Stimulated activated memory B cell treated with anti-CD40 and anti-IgM and Interleukin-4, amounts not matched to agents 10 μg/mL and 1 μg/mL and 100 μg/mL, for 72 hours (primary cell): ENCODE results near the gene FADS1.
A peak's percentile ranks its signal among the peaks of the same experiment; 100 is the strongest.

Experiments
- ATAC-seq: fragments of 150-1000 bp; cut with Tn5 transposase; 2 replicates; pipeline ENCODE4 v1.10.0; 2021
- H3K27ac Mint-ChIP-seq: one replicate; pipeline ENCODE4 v1.8.0; 2022; ENCODE audit warnings: mild to moderate bottlenecking, mixed read lengths
- H3K27me3 Mint-ChIP-seq: one replicate; pipeline ENCODE4 v1.8.0; 2022; ENCODE audit warnings: mixed read lengths
- H3K36me3 Mint-ChIP-seq: one replicate; pipeline ENCODE4 v1.8.0; 2022; ENCODE audit warnings: mixed read lengths
- H3K4me1 Mint-ChIP-seq: one replicate; pipeline ENCODE4 v1.8.0; 2022; ENCODE audit warnings: mixed read lengths
- H3K4me3 Mint-ChIP-seq: one replicate; pipeline ENCODE4 v1.8.0; 2022; ENCODE audit warnings: mild to moderate bottlenecking, moderate library complexity, mixed read lengths
- H3K9me3 Mint-ChIP-seq: one replicate; pipeline ENCODE4 v1.8.0; 2022; ENCODE audit warnings: mixed read lengths

FADS1 gene

GRCh38 chr11:61771195-61771894, 45.5 kb downstream of the FADS1 start:
- peaks cover 21% of the 10 kb centered on the region for H3K27me3 Mint-ChIP-seq
- H3K9me3 Mint-ChIP-seq = no peaks in the 10 kb centered on the region
- no peak overlapping the region for H3K27ac Mint-ChIP-seq
- no peak for ATAC-seq
- H3K4me3 Mint-ChIP-seq = no peak overlapping the region
- H3K36me3 Mint-ChIP-seq = no peaks in the 10 kb centered on the region
- H3K4me1 Mint-ChIP-seq = peaks cover 3% of the 10 kb centered on the region

- Mint-ChIP-seq H3K9me3 (no peaks in the 10 kb centered on the region), H3K36me3 (no peaks in the 10 kb centered on the region), H3K4me1 (no peaks in the 10 kb centered on the region), H3K4me3 (no peak overlapping the region), H3K27ac (no peak overlapping the region), H3K27me3 (peaks cover 9% of the 10 kb centered on the region)
- ATAC-seq = no peak
Measured at GRCh38 chr11:61769946-61770683, 46.7 kb downstream of the FADS1 start.

- Mint-ChIP-seq H3K27me3 (peaks cover 1% of the 10 kb centered on the region), H3K4me3 (no peak overlapping the region), H3K9me3 (no peaks in the 10 kb centered on the region), H3K27ac (no peak overlapping the region), H3K4me1 (no peaks in the 10 kb centered on the region), H3K36me3 (no peaks in the 10 kb centered on the region)
- ATAC-seq = no peak
Measured at GRCh38 chr11:61769169-61769920, 47.5 kb downstream of the FADS1 start.

- Mint-ChIP-seq H3K27ac (no peak overlapping the region), H3K4me3 (no peak overlapping the region), H3K36me3 (no peaks in the 10 kb centered on the region), H3K9me3 (no peaks in the 10 kb centered on the region), H3K27me3 (no peaks in the 10 kb centered on the region), H3K4me1 (no peaks in the 10 kb centered on the region)
- ATAC-seq = no peak
Measured at GRCh38 chr11:61768376-61769076, 48.3 kb downstream of the FADS1 start.

- Mint-ChIP-seq H3K27ac (no peak overlapping the region), H3K4me1 (no peaks in the 10 kb centered on the region), H3K4me3 (no peak overlapping the region), H3K27me3 (peaks cover 10% of the 10 kb centered on the region), H3K9me3 (no peaks in the 10 kb centered on the region), H3K36me3 (no peaks in the 10 kb centered on the region)
- ATAC-seq = no peak
Measured at GRCh38 chr11:61766353-61766841, 50.4 kb downstream of the FADS1 start.

- Mint-ChIP-seq H3K36me3 (no peaks in the 10 kb centered on the region), H3K9me3 (no peaks in the 10 kb centered on the region), H3K27ac (no peak overlapping the region), H3K27me3 (peaks cover 11% of the 10 kb centered on the region), H3K4me1 (no peaks in the 10 kb centered on the region), H3K4me3 (no peak overlapping the region)
- ATAC-seq = peak; percentile 7
Measured at GRCh38 chr11:61765550-61766253, 51.1 kb downstream of the FADS1 start.

- Mint-ChIP-seq H3K4me1 (no peaks in the 10 kb centered on the region), H3K27me3 (peaks cover 11% of the 10 kb centered on the region), H3K4me3 (no peak overlapping the region), H3K27ac (no peak overlapping the region), H3K36me3 (no peaks in the 10 kb centered on the region), H3K9me3 (no peaks in the 10 kb centered on the region)
- no peak for ATAC-seq
Measured at GRCh38 chr11:61764606-61765260, 52.1 kb downstream of the FADS1 start.

- no peaks in the 10 kb centered on the region for H3K36me3 Mint-ChIP-seq
- H3K4me3 Mint-ChIP-seq = no peak overlapping the region
- ATAC-seq = no peak
Measured at GRCh38 chr11:61763930-61764605, 52.7 kb downstream of the FADS1 start.

GRCh38 chr11:61762798-61763197, 54.0 kb downstream of the FADS1 start:
- ATAC-seq = no peak
- no peaks in the 10 kb centered on the region for H3K4me1 Mint-ChIP-seq
- H3K4me3 Mint-ChIP-seq = no peak overlapping the region
- no peaks in the 10 kb centered on the region for H3K9me3 Mint-ChIP-seq
- no peak overlapping the region for H3K27ac Mint-ChIP-seq
- no peaks in the 10 kb centered on the region for H3K36me3 Mint-ChIP-seq
- H3K27me3 Mint-ChIP-seq = peaks cover 11% of the 10 kb centered on the region

More at GRCh38 chr11:61763930-61764605, 52.7 kb downstream of the FADS1 start:
- H3K27ac Mint-ChIP-seq = no peak overlapping the region
- peaks cover 11% of the 10 kb centered on the region for H3K27me3 Mint-ChIP-seq
- no peaks in the 10 kb centered on the region for H3K4me1 Mint-ChIP-seq
- no peaks in the 10 kb centered on the region for H3K9me3 Mint-ChIP-seq

GRCh38 chr11:61762223-61762615, 54.6 kb downstream of the FADS1 start:
- Mint-ChIP-seq H3K27ac (no peak overlapping the region), H3K4me3 (no peak overlapping the region), H3K27me3 (peaks cover 11% of the 10 kb centered on the region), H3K4me1 (no peaks in the 10 kb centered on the region), H3K9me3 (no peaks in the 10 kb centered on the region), H3K36me3 (no peaks in the 10 kb centered on the region)
- no peak for ATAC-seq

- H3K9me3 Mint-ChIP-seq = no peaks in the 10 kb centered on the region
- H3K4me1 Mint-ChIP-seq = peaks cover 3% of the 10 kb centered on the region
- H3K4me3 Mint-ChIP-seq = no peak overlapping the region
- ATAC-seq = no peak
- H3K27me3 Mint-ChIP-seq = peaks cover 11% of the 10 kb centered on the region
- no peak overlapping the region for H3K27ac Mint-ChIP-seq
- H3K36me3 Mint-ChIP-seq = no peaks in the 10 kb centered on the region
Measured at GRCh38 chr11:61761440-61762222, 55.2 kb downstream of the FADS1 start.

- ATAC-seq = no peak
- Mint-ChIP-seq H3K4me1 (peaks cover 10% of the 10 kb centered on the region), H3K27ac (no peak overlapping the region), H3K36me3 (no peaks in the 10 kb centered on the region), H3K9me3 (no peaks in the 10 kb centered on the region), H3K27me3 (peaks cover 17% of the 10 kb centered on the region), H3K4me3 (no peak overlapping the region)
Measured at GRCh38 chr11:61760946-61761345, 55.9 kb downstream of the FADS1 start.

- Mint-ChIP-seq H3K4me3 (no peak overlapping the region), H3K9me3 (no peaks in the 10 kb centered on the region), H3K4me1 (peaks cover 25% of the 10 kb centered on the region), H3K27ac (no peak overlapping the region), H3K27me3 (peaks cover 44% of the 10 kb centered on the region), H3K36me3 (no peaks in the 10 kb centered on the region)
- ATAC-seq = no peak
Measured at GRCh38 chr11:61757213-61757862, 59.5 kb downstream of the FADS1 start.
